Pancreas (tissue), 10 donors: Measurements from ENCODE around the gene AFF3. TPM values are rescaled to one million over a fixed set of nuclear protein-coding genes. Genes with fewer than 3 reads are reported as not detected.

ENCODE experiments used
- ATAC-seq, 4 donors: fragments of 200-7000 bp; cut with Tn5 transposase; one replicate each; pipeline versions ENCODE4 v1.8.0 to v1.9.1; 2020; ENCODE audit warnings: mild to moderate bottlenecking in 4 of 4, moderate library complexity in 4 of 4
- DNase-seq, 6 donors: peaks; one replicate each; pipeline ENCODE4 v3.0.0-alpha.2; 2020
- FAIRE-seq: peaks from 2 replicates; lab custom pipeline; 2012; peaks lifted over from hg19 to GRCh38; lab: Jason Lieb, UNC
- H3K27ac ChIP-seq, 4 donors: fragments of 200-600 bp; sonication (generic); 1 replicate in 3 of 4; 2 replicates in 1 of 4; pipeline versions ENCODE4 v1.5.0 to v1.8.0; 2020
- H3K27me3 ChIP-seq, 4 donors: fragments of 200-600 bp; one replicate each; pipeline ENCODE4 v1.8.0; 2021
- H3K36me3 ChIP-seq, 3 donors: fragments of 200-600 bp; sonication (generic) in 1 of 3; one replicate each; pipeline versions ENCODE4 v1.5.0 to v1.8.0; 2020 to 2021
- H3K4me1 ChIP-seq, 3 donors: fragments of 200-600 bp; one replicate each; pipeline ENCODE4 v1.8.0; 2021
- H3K4me3 ChIP-seq, 4 donors: fragments of 200-600 bp; sonication (generic) in 2 of 4; one replicate each; pipeline versions ENCODE4 v1.5.0 to v1.8.0; 2020 to 2021
- H3K9me3 ChIP-seq, 4 donors: fragments of 200-600 bp; one replicate each; pipeline ENCODE4 v1.8.0; 2021
- CTCF ChIP-seq, 4 donors: fragments of 200-600 bp; sonication (generic) in 3 of 4; IDR thresholded peaks; one replicate each; pipeline versions ENCODE4 v1.5.0 to v1.8.0; 2021; ENCODE audit warnings: antibody characterized with exemption in 4 of 4
- WGBS, 2 donors: extraction: QIAGEN DNeasy Blood & Tissue Kit; methylation state at CpG; one replicate each; pipeline ENCODE4 v1.1.7; 2013; 5-methylcytosine and 5-hydroxymethylcytosine counted together
- intact Hi-C, 3 donors: fragments of 100-400 bp; cut with DNase I; formaldehyde crosslinking; loops; one replicate each; pipeline versions ENCODE4 v1.11.1 to v1.14.2; 2022
- polyA plus RNA-seq, 2 donors: library from polyadenylated mRNA; stranded (reverse); fragments of 200-250 nt; gene quantifications; one replicate each; pipeline ENCODE4 v1.2.3, GENCODE V29; 2013
- total RNA-seq, 6 donors: library from RNA; stranded (reverse); fragmentation: NEBNext Ultra II Directional in 4 of 6; extraction: Animal tissue kit (Norgen Biotek cat#: 25700) in 4 of 6; gene quantifications; one replicate each; pipeline versions ENCODE4 v1.2.1 to v1.2.4, GENCODE V29; 2021 to 2023
- donor health status: healthy with polysubstance abuse.
- donor health status: DM: no; HTN: no; CAD: no; lungs with moderate emphysema.
- donor health status: DM: no; HTN: no; CAD: no.
- donor health status: control.
- donor health status: control.
- donor health status: Bipolar disorder and iron deficiency.
- donor health status: DM: yes; HTN: yes; CAD: no.
- donor health status: DM: no; HTN: no; CAD: no.
- donor health status: DM: no; HTN: no; CAD: no.
- donor health status: DM: yes; HTN: yes; CAD: no.

The AFF3 gene
- total and polyA plus RNA-seq, 8 donors, result 0.19 to 1.1 (median 0.54) TPM

GRCh38 chr2:100064165-100064564 is 78.2 kb downstream of the AFF3 start:
- Histone ChIP-seq H3K9me3 (no peaks in the 10 kb centered on the region), H3K27ac (no peak overlapping the region), H3K4me1 (peaks cover 24 to 33% (median 28%) of the 10 kb centered on the region in 3 donors), H3K27me3 (no peaks in the 10 kb centered on the region), H3K4me3 (no peak overlapping the region), H3K36me3 (no peaks in the 10 kb centered on the region)
- intact Hi-C loops, result no loop called here
- ATAC-seq, result no peak
- FAIRE-seq, result no peak
- no peak for DNase-seq
- TF ChIP-seq CTCF (IDR thresholded peaks at IDR 0.05), result no peak
- 93 to 95% methylated on average over 2 of the region's 2 CpGs for WGBS, 2 donors

- intact Hi-C loops, result no loop called here
- no peak for FAIRE-seq
- WGBS, 2 donors, result 97 to 100% methylated on average over 5 of the region's 5 CpGs
These were observed 78.9 kb downstream of the AFF3 start for GRCh38 chr2:100063459-100063953.

GRCh38 chr2:100062336-100062735 is 80.1 kb downstream of the AFF3 start:
- intact Hi-C loops, result no loop called here
- FAIRE-seq, result no peak
- TF ChIP-seq CTCF (IDR thresholded peaks at IDR 0.05), result no peak
- Histone ChIP-seq H3K4me3 (no peak overlapping the region), H3K4me1 (peaks cover 13 to 15% (median 14%) of the 10 kb centered on the region in 3 donors), H3K9me3 (no peaks in the 10 kb centered on the region), H3K36me3 (no peaks in the 10 kb centered on the region), H3K27ac (no peak overlapping the region), H3K27me3 (no peaks in the 10 kb centered on the region)
- ATAC-seq, result no peak
- WGBS, 2 donors, result 94 to 95% methylated on average over 5 of the region's 5 CpGs
- DNase-seq, result no peak

More at GRCh38 chr2:100063459-100063953, 78.9 kb downstream of the AFF3 start:
- ATAC-seq, result no peak
- no peak for TF ChIP-seq CTCF (IDR thresholded peaks at IDR 0.05)
- Histone ChIP-seq H3K4me1 (peaks cover 21 to 27% (median 24%) of the 10 kb centered on the region in 3 donors), H3K27ac (no peak overlapping the region), H3K4me3 (no peak overlapping the region), H3K9me3 (no peaks in the 10 kb centered on the region), H3K36me3 (no peaks in the 10 kb centered on the region), H3K27me3 (no peaks in the 10 kb centered on the region)
- DNase-seq, result no peak

GRCh38 chr2:100060875-100061274 is 81.5 kb downstream of the AFF3 start:
- H3K36me3 ChIP-seq, result no peaks in the 10 kb centered on the region
- no peaks in the 10 kb centered on the region for H3K27me3 ChIP-seq
- no peak for DNase-seq
- FAIRE-seq, result no peak
- no peak for ATAC-seq
- no peak overlapping the region for H3K27ac ChIP-seq
- H3K4me3 ChIP-seq, result no peak overlapping the region
- intact Hi-C loops, result no loop called here
- H3K9me3 ChIP-seq, result no peaks in the 10 kb centered on the region
- peaks cover 0 to 2% (median 1%) of the 10 kb centered on the region in 3 donors for H3K4me1 ChIP-seq
- TF ChIP-seq CTCF (IDR thresholded peaks at IDR 0.05), result no peak
- 78 to 87% methylated on average over 4 of the region's 4 CpGs for WGBS, 2 donors

GRCh38 chr2:100059638-100060037 is 82.8 kb downstream of the AFF3 start:
- no peak for TF ChIP-seq CTCF (IDR thresholded peaks at IDR 0.05)
- intact Hi-C loops, result no loop called here
- H3K9me3 ChIP-seq, result no peaks in the 10 kb centered on the region
- H3K4me1 ChIP-seq, result no peaks in the 10 kb centered on the region
- 77 to 83% methylated on average over 4 of the region's 4 CpGs for WGBS, 2 donors
- ATAC-seq (no peak), FAIRE-seq (no peak), DNase-seq (no peak)
- no peaks in the 10 kb centered on the region for H3K27me3 ChIP-seq
- H3K27ac ChIP-seq, result no peak overlapping the region
- H3K36me3 ChIP-seq, result no peaks in the 10 kb centered on the region
- no peak overlapping the region for H3K4me3 ChIP-seq
